HUES64 (cell line): ENCODE data around the gene DIPK1C. TPM values are rescaled to one million over a fixed set of nuclear protein-coding genes. Genes with fewer than 3 reads are reported as not detected.
"Not testable (repeated sequence)": the region's sequence is repeated elsewhere in the genome, so short reads cannot be mapped to it uniquely, and the experiment has no call there.

ENCODE experiments used
- H3K27ac ChIP-seq: 2 replicates; pipeline ENCODE4 v1.7.0; 2013; ENCODE audit warnings: low read depth, low read length, inconsistent platforms
- H3K27me3 ChIP-seq: 2 replicates; pipeline ENCODE4 v1.6.1; 2013; ENCODE audit warnings: mild to moderate bottlenecking, low read length; ENCODE audit not compliant: insufficient read depth
- H3K36me3 ChIP-seq: 2 replicates; pipeline ENCODE4 v1.6.1; 2013; ENCODE audit warnings: mild to moderate bottlenecking, low read length; ENCODE audit not compliant: insufficient read depth
- H3K4me1 ChIP-seq: 2 replicates; pipeline ENCODE4 v1.6.1; 2013; ENCODE audit warnings: mild to moderate bottlenecking, low read length, moderate library complexity; ENCODE audit not compliant: insufficient read depth
- H3K4me3 ChIP-seq: 2 replicates; pipeline ENCODE4 v1.5.1; 2013; ENCODE audit warnings: mild to moderate bottlenecking, low read length, moderate library complexity
- H3K9ac ChIP-seq: 2 replicates; pipeline ENCODE4 v1.6.1; 2013; ENCODE audit warnings: mild to moderate bottlenecking, low read depth, low read length
- H3K9me3 ChIP-seq: 2 replicates; pipeline ENCODE4 v1.6.1; 2013; ENCODE audit warnings: low read depth, low read length; ENCODE audit not compliant: insufficient read depth
- WGBS: fragments of 150-250, 120-280 bp; methylation state at CpG from one replicate; pipeline ENCODE4 v1.1.7; 2013; ENCODE audit warnings: missing lambda C conversion rate; 5-methylcytosine and 5-hydroxymethylcytosine counted together
- polyA plus RNA-seq, 2 experiments: library from polyadenylated mRNA; stranded (reverse); fragments of 50-300 nt; gene quantifications; one replicate each; pipeline ENCODE4 v1.2.3, GENCODE V29; 2013

Gene DIPK1C
- 0.05 TPM for polyA plus RNA-seq (2013, experiment 1 of 2)
- not detected for polyA plus RNA-seq (2013, experiment 2 of 2)

DNA sequence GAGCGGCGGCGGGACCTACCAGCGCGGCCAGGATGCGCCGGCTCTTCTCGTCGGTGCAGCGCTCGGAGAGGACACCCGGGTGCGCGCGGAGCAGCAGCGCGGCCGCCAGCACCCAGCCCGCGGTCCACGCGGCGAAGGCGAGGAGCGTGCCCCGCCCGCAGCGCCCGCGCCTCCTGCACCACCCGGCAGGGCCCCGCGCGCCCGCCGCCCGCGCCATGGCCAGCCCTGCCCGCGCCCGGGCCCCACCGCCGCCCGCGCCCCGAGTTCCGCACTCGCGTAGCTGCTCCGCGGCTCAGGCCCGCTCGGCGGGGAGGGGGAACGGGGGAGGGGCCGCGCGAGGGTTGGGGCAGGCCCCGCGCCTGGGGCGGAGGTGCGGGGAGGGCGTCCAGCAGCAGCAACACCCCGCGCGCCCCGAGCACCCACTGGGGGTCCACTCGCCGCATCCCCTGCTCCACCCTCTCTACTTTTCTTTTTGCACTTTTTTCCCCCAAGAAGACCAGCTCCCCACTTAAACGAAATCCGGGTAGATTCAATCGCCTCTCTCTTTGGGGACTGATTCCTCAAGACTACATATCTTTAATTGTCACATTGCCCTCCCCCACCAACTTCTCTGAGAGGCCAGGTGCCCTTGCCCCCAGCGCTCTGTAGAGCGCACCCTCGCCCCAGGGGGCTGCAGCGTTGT lies at the start of gene DIPK1C:
TSS of gene DIPK1C (minus strand) at position 266 of the 682 bp plus-strand sequence. CDS start at position 217, 49 bp downstream.
- Histone ChIP-seq H3K9ac (peak within 1 kb of the TSS; percentile 21), H3K4me1 (0 out of 2 replicates have a peak, but pooled peaks cover 9% of the 10 kb centered on the region), H3K27me3 (peaks cover 60% of the 10 kb centered on the region), H3K9me3 (no peaks in the 10 kb centered on the region), H3K27ac (no peak within 1 kb of the TSS), H3K36me3 (no peaks in the 10 kb centered on the region), H3K4me3 (peak within 1 kb of the TSS; percentile 61)
- WGBS = 3% methylated on average over 76 of the region's 76 CpGs

DNA sequence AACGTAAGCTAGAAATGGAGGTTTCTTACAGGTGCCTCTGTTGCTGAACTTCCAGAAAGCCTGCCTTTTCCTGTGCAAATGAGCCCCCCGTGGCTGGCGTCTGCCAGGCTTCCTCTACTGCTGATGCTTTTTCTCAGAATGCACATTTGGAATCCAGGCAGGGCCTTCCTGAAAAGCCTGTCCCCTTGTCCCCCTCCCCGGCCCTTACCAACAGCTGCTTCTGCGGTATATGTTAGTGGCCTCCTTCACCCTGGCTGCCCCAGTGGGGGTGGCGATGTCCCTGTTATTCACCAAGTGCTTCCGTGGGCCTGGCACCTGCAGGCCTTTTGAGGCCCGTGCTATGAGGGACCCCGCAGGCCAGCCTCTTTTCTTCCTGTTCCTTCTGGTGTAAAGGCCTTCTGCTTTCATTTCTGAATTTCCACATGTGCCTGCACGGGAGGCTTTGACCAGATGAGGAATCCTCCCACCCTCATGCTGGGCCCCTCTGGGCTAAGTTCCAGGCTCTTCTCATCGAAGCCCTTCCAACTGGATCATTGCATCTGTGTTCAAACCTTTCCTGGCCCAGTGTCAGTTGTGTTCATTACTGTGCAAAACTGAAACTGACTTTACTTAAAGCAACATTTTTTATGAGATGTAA lies 49.5 kb upstream of the DIPK1C start:
- H3K36me3 ChIP-seq = peaks cover 92% of the 10 kb centered on the region
- H3K9me3 ChIP-seq = no peaks in the 10 kb centered on the region
- H3K27ac ChIP-seq = no peak overlapping the region; the same call in 1 of the 2 replicates
- 83% methylated on average over 11 of the region's 11 CpGs for WGBS
- H3K4me3 ChIP-seq = no peak overlapping the region
- H3K27me3 ChIP-seq = no peaks in the 10 kb centered on the region
- H3K4me1 ChIP-seq = no peaks in the 10 kb centered on the region
- no peak overlapping the region for H3K9ac ChIP-seq

DNA sequence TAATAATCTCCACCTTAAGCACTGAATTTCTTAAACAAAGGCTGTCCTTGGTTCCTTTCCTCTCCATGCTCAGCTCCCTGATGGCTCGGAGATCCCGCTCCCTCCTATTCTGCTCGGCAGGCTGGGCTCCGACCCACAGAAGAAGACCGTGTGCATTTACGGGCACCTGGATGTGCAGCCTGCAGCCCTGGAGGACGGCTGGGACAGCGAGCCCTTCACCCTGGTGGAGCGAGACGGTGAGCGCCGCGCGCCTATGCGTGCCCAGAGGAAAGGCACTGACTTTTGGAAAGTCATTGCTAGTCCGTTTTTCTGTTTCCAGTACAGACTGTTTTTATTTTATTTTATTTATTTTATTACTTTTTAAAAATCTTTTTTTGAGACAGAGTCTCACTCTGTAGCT lies 48.7 kb upstream of the DIPK1C start:
- peak overlapping the region; percentile 14; the same call in 1 of the 2 replicates for H3K9ac ChIP-seq
- H3K27me3 ChIP-seq = no peaks in the 10 kb centered on the region
- no peak overlapping the region for H3K4me3 ChIP-seq
- 95% methylated on average over 15 of the region's 16 CpGs for WGBS
- H3K4me1 ChIP-seq = no peaks in the 10 kb centered on the region
- peaks cover 94% of the 10 kb centered on the region for H3K36me3 ChIP-seq
- no peaks in the 10 kb centered on the region for H3K9me3 ChIP-seq
- H3K27ac ChIP-seq = no peak overlapping the region

DNA sequence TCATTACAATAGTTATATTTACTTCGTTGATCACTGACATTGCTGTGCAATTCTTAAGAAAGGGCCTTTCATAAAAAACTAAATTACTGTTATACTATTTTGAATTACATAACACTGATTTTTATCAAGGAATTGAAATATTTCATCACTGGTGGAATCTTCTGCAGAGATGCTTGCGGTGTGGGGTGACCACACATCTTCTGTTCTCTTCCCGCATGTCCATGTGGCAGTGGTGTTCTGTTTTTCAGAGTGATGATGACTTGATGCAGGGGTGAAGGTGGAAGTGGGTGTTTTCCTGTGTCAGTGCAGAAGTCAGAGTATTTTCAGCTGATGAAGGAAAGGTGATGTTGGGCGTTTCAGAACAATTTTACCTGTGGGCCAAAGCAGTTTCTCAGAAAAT lies 46.0 kb upstream of the DIPK1C start:
- Histone ChIP-seq H3K36me3 (peaks cover 86% of the 10 kb centered on the region), H3K27me3 (no peaks in the 10 kb centered on the region), H3K9ac (no peak overlapping the region), H3K4me3 (no peak overlapping the region), H3K27ac (no peak overlapping the region), H3K4me1 (peaks cover 19% of the 10 kb centered on the region; the same call in 1 of the 2 replicates), H3K9me3 (no peaks in the 10 kb centered on the region)
- 97% methylated on average over 4 of the region's 4 CpGs for WGBS

DNA sequence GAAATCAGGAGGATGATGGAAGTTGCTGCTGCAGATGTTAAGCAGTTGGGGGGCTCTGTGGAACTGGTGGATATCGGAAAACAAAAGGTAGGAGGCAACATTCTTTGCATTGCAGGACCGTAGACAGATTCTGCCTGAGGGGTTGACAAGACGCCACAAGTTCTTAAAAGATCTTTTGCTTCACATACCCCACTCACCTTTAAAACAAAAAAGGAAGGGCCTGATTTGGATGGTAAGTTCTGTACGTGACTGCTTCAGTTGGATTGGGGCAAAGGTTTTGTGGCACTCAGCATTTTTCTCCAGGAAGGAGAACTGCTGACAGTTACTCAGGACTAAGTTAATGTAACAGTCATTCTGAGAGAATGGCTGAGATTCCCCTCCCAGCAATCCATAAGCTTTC lies 44.3 kb upstream of the DIPK1C start:
- Histone ChIP-seq H3K27ac (no peak overlapping the region; the same call in 1 of the 2 replicates), H3K4me1 (peaks cover 25% of the 10 kb centered on the region), H3K9me3 (no peaks in the 10 kb centered on the region), H3K9ac (no peak overlapping the region), H3K4me3 (no peak overlapping the region), H3K36me3 (peaks cover 70% of the 10 kb centered on the region), H3K27me3 (no peaks in the 10 kb centered on the region)
- WGBS = 90% methylated on average over 4 of the region's 4 CpGs

DNA sequence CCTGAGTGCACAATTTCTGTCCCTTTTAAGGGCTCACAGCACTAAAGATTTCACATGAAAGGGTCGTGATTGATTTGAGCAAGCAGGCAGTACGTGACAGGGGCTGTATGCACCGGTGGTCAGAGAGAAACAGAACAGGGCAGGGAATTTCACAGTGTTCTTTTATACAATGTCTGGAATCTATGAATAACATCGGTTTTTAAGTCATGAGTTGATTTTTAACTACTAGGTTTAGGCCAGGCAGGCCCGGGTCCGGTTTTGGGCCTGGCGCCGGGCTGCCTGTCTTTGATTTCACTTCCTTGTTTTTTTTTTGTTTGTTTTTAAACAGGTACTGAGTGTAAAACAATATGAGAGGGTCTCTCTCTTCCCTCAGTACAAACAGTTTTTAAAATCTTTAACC lies 43.7 kb upstream of the DIPK1C start:
- H3K4me1 ChIP-seq = peaks cover 25% of the 10 kb centered on the region
- peaks cover 65% of the 10 kb centered on the region for H3K36me3 ChIP-seq
- not testable (repeated sequence) for H3K9me3 ChIP-seq, H3K27ac ChIP-seq, H3K9ac ChIP-seq, H3K4me3 ChIP-seq, H3K27me3 ChIP-seq
- 89% methylated on average over 8 of the region's 8 CpGs for WGBS

DNA sequence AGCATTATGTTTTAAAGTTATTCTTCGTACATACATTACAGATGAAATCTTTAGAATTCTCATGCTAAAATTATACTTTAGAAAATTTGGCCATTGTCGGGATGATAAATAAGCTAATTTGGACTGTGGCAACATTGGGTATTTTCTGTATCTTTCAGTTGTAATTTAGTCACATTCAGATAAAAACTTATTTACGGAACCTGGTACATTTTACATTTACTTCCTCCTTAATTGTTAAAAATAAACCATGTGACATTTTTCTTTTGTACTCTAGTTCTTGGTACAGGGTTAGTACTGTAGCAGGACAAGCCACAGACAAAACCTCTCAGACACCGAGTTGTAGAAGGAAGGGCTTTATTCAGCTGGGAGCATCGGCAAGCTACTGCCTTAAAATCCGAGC lies 43.3 kb upstream of the DIPK1C start:
- Histone ChIP-seq H3K4me3 (no peak overlapping the region), H3K27ac (no peak overlapping the region), H3K36me3 (peaks cover 61% of the 10 kb centered on the region), H3K4me1 (peaks cover 25% of the 10 kb centered on the region), H3K9me3 (no peaks in the 10 kb centered on the region), H3K9ac (no peak overlapping the region), H3K27me3 (no peaks in the 10 kb centered on the region)
- WGBS = 97% methylated on average over 3 of the region's 6 CpGs

DNA sequence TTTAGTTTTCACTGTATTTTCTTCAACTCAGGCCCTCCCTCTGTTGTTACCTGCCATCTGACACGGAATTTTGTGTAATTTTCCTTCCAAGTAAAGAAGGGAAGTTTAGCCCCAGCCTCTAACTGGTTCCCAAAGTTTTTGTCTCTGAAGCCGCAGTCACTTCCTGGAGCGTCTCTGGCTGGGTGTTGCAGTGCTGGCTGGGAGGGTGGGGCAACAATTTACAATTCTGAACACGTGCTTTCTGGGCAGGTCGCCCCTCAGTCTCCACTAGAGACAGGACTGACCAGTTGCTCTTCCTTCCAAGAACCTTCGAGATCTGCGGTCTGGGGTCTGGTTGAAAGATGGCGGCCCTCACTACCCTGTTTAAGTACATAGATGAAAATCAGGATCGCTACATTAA lies 42.5 kb upstream of the DIPK1C start:
- Histone ChIP-seq H3K27me3 (no peaks in the 10 kb centered on the region), H3K36me3 (peaks cover 54% of the 10 kb centered on the region), H3K27ac (peak overlapping the region; percentile 26; the same call in 1 of the 2 replicates), H3K4me3 (0 out of 2 replicates have a peak overlapping the region, but pooled peaks have one; percentile 10), H3K4me1 (peaks cover 25% of the 10 kb centered on the region), H3K9ac (no peak overlapping the region), H3K9me3 (no peaks in the 10 kb centered on the region)
- 55% methylated on average over 9 of the region's 9 CpGs for WGBS

DNA sequence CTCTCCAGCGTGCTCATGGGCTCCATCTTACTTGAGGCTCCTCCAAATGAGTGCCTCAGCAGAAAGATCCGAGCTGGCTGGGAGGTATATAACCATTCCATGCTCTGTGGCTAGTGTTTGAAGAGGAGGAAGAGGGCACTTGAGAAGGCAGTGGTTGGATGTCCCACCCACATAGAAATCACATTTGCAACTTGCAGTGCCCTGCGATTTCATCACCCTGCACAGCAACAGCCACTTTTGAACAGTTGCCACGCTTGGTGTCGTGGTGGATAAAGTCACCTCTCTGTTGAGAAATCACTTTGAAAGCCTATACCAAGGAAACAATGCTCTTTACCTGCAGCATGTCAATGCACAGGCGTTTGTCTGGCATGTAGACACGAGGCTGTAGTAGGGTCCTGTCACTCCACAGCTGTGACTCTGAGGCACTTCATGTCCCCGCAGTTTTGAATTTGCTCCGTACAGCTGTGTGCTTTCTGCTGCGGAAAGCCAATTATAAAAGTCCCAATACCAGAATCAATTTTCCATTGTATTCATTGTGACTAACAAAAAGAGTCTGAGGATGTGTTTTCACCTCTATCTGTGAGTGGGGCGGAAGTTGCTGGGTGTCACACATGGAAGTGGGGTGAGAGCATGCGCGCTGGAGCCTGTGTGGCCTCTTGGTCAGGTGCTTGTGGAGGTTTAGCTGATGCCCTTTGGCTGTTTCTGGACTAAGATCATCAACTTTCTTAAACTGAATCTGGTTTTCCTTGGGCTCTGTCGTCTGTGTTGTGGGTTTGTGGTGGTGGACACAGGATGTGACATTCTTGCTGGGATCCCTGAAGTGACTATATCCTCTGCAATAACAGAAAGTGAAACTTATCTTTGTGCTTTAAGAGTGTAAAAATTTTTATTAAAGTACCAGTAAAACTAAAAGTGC lies 41.9 kb upstream of the DIPK1C start:
- Histone ChIP-seq H3K9me3 (no peaks in the 10 kb centered on the region), H3K27me3 (no peaks in the 10 kb centered on the region), H3K27ac (peak overlapping the region; percentile 26; the same call in 1 of the 2 replicates), H3K4me1 (peaks cover 25% of the 10 kb centered on the region), H3K4me3 (no peak overlapping the region), H3K36me3 (peaks cover 47% of the 10 kb centered on the region), H3K9ac (no peak overlapping the region)
- WGBS = 88% methylated on average over 14 of the region's 14 CpGs

DNA sequence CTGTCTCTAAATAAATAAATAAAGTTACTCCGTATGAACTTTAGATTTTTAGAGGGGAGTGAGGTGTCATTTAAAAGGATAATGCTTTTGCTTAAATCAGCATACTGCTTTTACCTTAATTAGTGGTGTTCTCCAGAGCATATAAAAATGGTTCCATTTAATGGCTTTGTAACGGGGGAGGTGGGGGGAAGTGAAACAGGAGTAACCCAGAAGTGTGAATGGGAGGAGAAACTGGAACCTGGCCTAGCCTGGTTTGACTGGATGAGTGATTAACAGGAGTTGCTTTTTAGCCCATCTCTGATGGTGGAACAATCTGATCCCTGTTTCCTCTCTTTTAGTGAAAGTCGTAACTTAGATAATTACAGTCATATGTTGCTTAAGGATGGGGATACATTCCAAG lies 40.7 kb upstream of the DIPK1C start:
- no peak overlapping the region for H3K27ac ChIP-seq
- no peak overlapping the region for H3K9ac ChIP-seq
- peaks cover 25% of the 10 kb centered on the region for H3K4me1 ChIP-seq
- 91% methylated on average over 3 of the region's 3 CpGs for WGBS
- peaks cover 38% of the 10 kb centered on the region for H3K36me3 ChIP-seq
- no peaks in the 10 kb centered on the region for H3K9me3 ChIP-seq
- H3K4me3 ChIP-seq = no peak overlapping the region; the same call in 1 of the 2 replicates
- no peaks in the 10 kb centered on the region for H3K27me3 ChIP-seq

DNA sequence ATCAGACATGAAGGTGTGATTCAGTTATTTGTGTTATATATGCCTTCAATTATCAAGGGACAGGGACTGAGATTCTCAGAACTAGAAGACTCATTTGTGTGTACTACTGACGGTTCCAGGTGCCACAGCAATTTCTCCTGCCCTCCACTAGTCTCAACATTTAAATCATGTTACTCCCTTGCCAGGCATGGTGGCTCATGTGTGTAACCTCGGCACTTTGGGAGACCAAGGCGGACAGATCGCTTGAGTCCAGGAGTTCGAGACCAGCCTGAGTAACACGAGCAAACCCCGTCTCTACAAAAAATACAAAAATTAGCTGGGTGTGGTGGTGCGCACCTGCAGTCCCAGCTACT lies 40.2 kb upstream of the DIPK1C start:
- 91% methylated on average over 8 of the region's 8 CpGs for WGBS
- Histone ChIP-seq H3K9ac (peak overlapping the region; percentile 95; the same call in 1 of the 2 replicates), H3K27ac (no peak overlapping the region), H3K9me3 (no peaks in the 10 kb centered on the region), H3K4me3 (peak overlapping the region; percentile 83), H3K27me3 (no peaks in the 10 kb centered on the region), H3K36me3 (peaks cover 33% of the 10 kb centered on the region), H3K4me1 (peaks cover 25% of the 10 kb centered on the region)
